Measurements from ENCODE around the gene CLTC. TPM values are rescaled to one million over a fixed set of nuclear protein-coding genes. Genes with fewer than 3 reads are reported as not detected.

Gene CLTC
- total and polyA plus RNA-seq, 8 donors: 25.7 to 118 (median 60.7) TPM

GRCh38 chr17:59684967-59685366 lies 65.3 kb downstream of the CLTC start:
- FAIRE-seq (no peak), DNase-seq (no peak), ATAC-seq (no peak)
- no peaks in the 10 kb centered on the region for H3K4me1 ChIP-seq
- H3K27ac ChIP-seq: no peak overlapping the region
- no peaks in the 10 kb centered on the region for H3K27me3 ChIP-seq
- peaks cover 8 to 65% (median 39%) of the 10 kb centered on the region in 3 donors for H3K36me3 ChIP-seq
- WGBS, 2 donors: 51 to 52% methylated on average over 6 of the region's 6 CpGs
- intact Hi-C loops (cut with DNase I): no loop called here
- no peak for TF ChIP-seq CTCF (IDR thresholded peaks at IDR 0.05)
- H3K4me3 ChIP-seq: no peak overlapping the region
- H3K9me3 ChIP-seq: no peaks in the 10 kb centered on the region

GRCh38 chr17:59688008-59688407 lies 68.3 kb downstream of the CLTC start:
- intact Hi-C loops (cut with DNase I): no loop called here
- no peak for TF ChIP-seq CTCF (IDR thresholded peaks at IDR 0.05)
- FAIRE-seq: no peak

DNA sequence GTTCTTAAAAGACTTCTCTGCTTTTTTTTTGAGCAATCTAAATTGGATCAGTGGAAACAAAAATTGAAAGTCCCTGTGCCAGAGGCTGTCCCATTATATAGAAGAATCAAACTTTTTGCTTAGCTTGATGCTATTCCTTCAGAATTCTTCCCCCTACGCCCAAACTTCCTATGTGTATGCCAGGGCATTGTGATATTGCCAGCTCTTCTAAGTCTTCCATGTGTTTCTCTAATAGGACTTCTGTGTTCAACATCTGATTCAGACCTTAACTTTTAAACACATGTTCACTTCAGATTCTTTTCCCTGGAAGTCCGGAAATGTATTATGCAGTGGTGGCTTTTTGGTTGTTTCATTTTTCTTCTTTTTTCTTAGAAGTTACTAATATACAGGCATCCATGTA lies 68.8 kb downstream of the CLTC start:
- no peaks in the 10 kb centered on the region for H3K27me3 ChIP-seq
- DNase-seq (no peak), ATAC-seq (no peak), FAIRE-seq (no peak)
- 75 to 84% methylated on average over 2 of the region's 2 CpGs for WGBS, 2 donors
- no peak for TF ChIP-seq CTCF (IDR thresholded peaks at IDR 0.05)
- no peak overlapping the region for H3K4me3 ChIP-seq
- intact Hi-C loops (cut with DNase I): no loop called here
- no peaks in the 10 kb centered on the region for H3K9me3 ChIP-seq
- H3K36me3 ChIP-seq: peaks cover 14 to 56% (median 24%) of the 10 kb centered on the region in 3 donors
- no peaks in the 10 kb centered on the region for H3K4me1 ChIP-seq
- no peak overlapping the region for H3K27ac ChIP-seq

More at GRCh38 chr17:59688008-59688407, 68.3 kb downstream of the CLTC start:
- ATAC-seq: no peak
- no peak for DNase-seq
- no peaks in the 10 kb centered on the region for H3K9me3 ChIP-seq
- H3K27me3 ChIP-seq: no peaks in the 10 kb centered on the region
- WGBS, 2 donors: 77 to 84% methylated on average over 1 of the region's 1 CpG
- peaks cover 14 to 61% (median 28%) of the 10 kb centered on the region in 3 donors for H3K36me3 ChIP-seq
- no peaks in the 10 kb centered on the region for H3K4me1 ChIP-seq
- no peak overlapping the region for H3K4me3 ChIP-seq
- H3K27ac ChIP-seq: no peak overlapping the region

GRCh38 chr17:59693582-59693981 lies 73.9 kb downstream of the CLTC start:
- Histone ChIP-seq H3K9me3 (no peaks in the 10 kb centered on the region), H3K4me3 (no peak overlapping the region), H3K27ac (no peak overlapping the region), H3K4me1 (no peaks in the 10 kb centered on the region), H3K27me3 (no peaks in the 10 kb centered on the region), H3K36me3 (peaks cover 8 to 49% (median 10%) of the 10 kb centered on the region in 3 donors)
- ATAC-seq (no peak), DNase-seq (no peak), FAIRE-seq (no peak)
- intact Hi-C loops (cut with DNase I): no loop called here
- no peak for TF ChIP-seq CTCF (IDR thresholded peaks at IDR 0.05)
- 84 to 91% methylated on average over 7 of the region's 7 CpGs for WGBS, 2 donors

- no peak for FAIRE-seq
- intact Hi-C loops (cut with DNase I): no loop called here
- DNase-seq: no peak
- Histone ChIP-seq H3K36me3 (peaks cover 8 to 49% (median 12%) of the 10 kb centered on the region in 3 donors), H3K27ac (no peak overlapping the region), H3K4me1 (no peaks in the 10 kb centered on the region), H3K27me3 (no peaks in the 10 kb centered on the region), H3K9me3 (no peaks in the 10 kb centered on the region), H3K4me3 (no peak overlapping the region)
- 75 to 82% methylated on average over 2 of the region's 2 CpGs for WGBS, 2 donors
- ATAC-seq: no peak
- TF ChIP-seq CTCF (IDR thresholded peaks at IDR 0.05): no peak
Measured at GRCh38 chr17:59694344-59694743, 74.6 kb downstream of the CLTC start.

Data from pancreas (tissue), 10 donors.